ENCODE data around the gene REV1. TPM values are rescaled to one million over a fixed set of nuclear protein-coding genes. Genes with fewer than 3 reads are reported as not detected.

The REV1 gene
- total RNA-seq, 1 donor from 2014 or later: 40.2 TPM

- DNase-seq (ENCODE audit: low spot score): no peak
- Mint-ChIP-seq H3K27ac (ENCODE audit: unreplicated experiment) (no peak overlapping the region), H3K27me3 (ENCODE audit: unreplicated experiment) (no peaks in the 10 kb centered on the region), H3K36me3 (ENCODE audit: low read depth, unreplicated experiment) (peaks cover 13% of the 10 kb centered on the region), H3K4me3 (ENCODE audit: unreplicated experiment) (no peak overlapping the region), H3K4me1 (ENCODE audit: unreplicated experiment) (no peaks in the 10 kb centered on the region), H3K9me3 (ENCODE audit: unreplicated experiment) (no peaks in the 10 kb centered on the region)
- TF ChIP-seq CTCF (IDR thresholded peaks at IDR 0.05; ENCODE audit: unreplicated experiment): no peak
Observed at GRCh38 chr2:99444222-99444621, 45.6 kb downstream of the REV1 start.

- no peaks in the 10 kb centered on the region for H3K27me3 Mint-ChIP-seq (ENCODE audit: unreplicated experiment)
- H3K36me3 Mint-ChIP-seq (ENCODE audit: low read depth, unreplicated experiment): peaks cover 9% of the 10 kb centered on the region
- H3K4me3 Mint-ChIP-seq (ENCODE audit: unreplicated experiment): no peak overlapping the region
- no peak for DNase-seq (ENCODE audit: low spot score)
- H3K9me3 Mint-ChIP-seq (ENCODE audit: unreplicated experiment): no peaks in the 10 kb centered on the region
- H3K4me1 Mint-ChIP-seq (ENCODE audit: unreplicated experiment): no peaks in the 10 kb centered on the region
- no peak overlapping the region for H3K27ac Mint-ChIP-seq (ENCODE audit: unreplicated experiment)
- no peak for TF ChIP-seq CTCF (IDR thresholded peaks at IDR 0.05; ENCODE audit: unreplicated experiment)
Observed at GRCh38 chr2:99442837-99443236, 47.0 kb downstream of the REV1 start.

DNA sequence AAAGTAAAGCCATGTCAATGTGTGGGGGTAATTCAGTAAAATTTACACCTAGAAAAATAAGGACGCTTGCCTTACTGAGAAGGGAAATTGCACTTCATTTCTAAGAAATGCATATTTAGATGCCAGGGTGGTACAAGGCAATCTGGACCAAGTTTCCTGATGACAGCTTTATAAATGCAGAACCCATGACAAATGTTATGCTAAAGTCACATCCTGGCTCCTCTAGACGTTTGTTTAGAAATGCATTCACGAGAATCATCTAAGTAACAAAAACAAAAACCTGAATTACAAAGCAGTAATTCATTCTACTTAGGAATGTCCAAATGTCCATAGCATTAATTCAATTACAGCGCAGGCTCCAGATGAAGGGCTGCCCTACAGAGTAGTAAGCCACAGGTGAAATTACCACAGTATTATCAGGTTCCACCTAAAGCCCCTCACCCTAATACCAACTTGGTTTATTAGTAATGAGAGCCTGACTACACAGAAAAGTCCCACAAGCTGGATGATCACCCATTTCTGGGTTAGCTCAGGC lies 49.8 kb downstream of the REV1 start:
- no peak overlapping the region for H3K4me3 Mint-ChIP-seq (ENCODE audit: unreplicated experiment)
- no peak overlapping the region for H3K27ac Mint-ChIP-seq (ENCODE audit: unreplicated experiment)
- peaks cover 5% of the 10 kb centered on the region for H3K36me3 Mint-ChIP-seq (ENCODE audit: low read depth, unreplicated experiment)
- no peaks in the 10 kb centered on the region for H3K4me1 Mint-ChIP-seq (ENCODE audit: unreplicated experiment)
- no peaks in the 10 kb centered on the region for H3K27me3 Mint-ChIP-seq (ENCODE audit: unreplicated experiment)
- TF ChIP-seq CTCF (IDR thresholded peaks at IDR 0.05; ENCODE audit: unreplicated experiment): no peak
- no peaks in the 10 kb centered on the region for H3K9me3 Mint-ChIP-seq (ENCODE audit: unreplicated experiment)
- DNase-seq (ENCODE audit: low spot score): no peak

- Mint-ChIP-seq H3K27me3 (ENCODE audit: unreplicated experiment) (no peaks in the 10 kb centered on the region), H3K36me3 (ENCODE audit: low read depth, unreplicated experiment) (peaks cover 5% of the 10 kb centered on the region), H3K4me3 (ENCODE audit: unreplicated experiment) (no peak overlapping the region), H3K27ac (ENCODE audit: unreplicated experiment) (no peak overlapping the region), H3K9me3 (ENCODE audit: unreplicated experiment) (no peaks in the 10 kb centered on the region), H3K4me1 (ENCODE audit: unreplicated experiment) (no peaks in the 10 kb centered on the region)
- no peak for DNase-seq (ENCODE audit: low spot score)
- TF ChIP-seq CTCF (IDR thresholded peaks at IDR 0.05; ENCODE audit: unreplicated experiment): no peak
Observed at GRCh38 chr2:99436874-99437273, 52.9 kb downstream of the REV1 start.

DNA sequence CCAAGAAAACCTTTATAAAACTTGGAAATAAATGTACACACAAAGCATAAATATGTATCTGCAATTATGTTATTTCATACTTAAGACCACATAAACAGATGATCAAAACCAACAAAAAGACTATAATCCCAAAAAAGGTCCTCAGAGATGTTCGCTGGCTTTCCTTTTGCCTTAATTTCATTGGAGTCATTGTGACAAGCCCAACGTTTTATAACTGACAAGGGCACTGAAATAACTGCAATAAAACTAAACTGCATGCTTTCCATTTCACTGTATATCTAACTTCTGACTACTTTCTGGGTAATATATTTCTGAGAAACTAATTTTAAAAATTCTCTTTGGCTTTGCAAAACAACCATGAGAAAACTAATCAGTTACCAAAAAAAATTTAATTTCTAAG lies 56.5 kb downstream of the REV1 start:
- Mint-ChIP-seq H3K4me1 (ENCODE audit: unreplicated experiment) (no peaks in the 10 kb centered on the region), H3K27ac (ENCODE audit: unreplicated experiment) (no peak overlapping the region), H3K36me3 (ENCODE audit: low read depth, unreplicated experiment) (peaks cover 5% of the 10 kb centered on the region), H3K4me3 (ENCODE audit: unreplicated experiment) (no peak overlapping the region), H3K9me3 (ENCODE audit: unreplicated experiment) (no peaks in the 10 kb centered on the region), H3K27me3 (ENCODE audit: unreplicated experiment) (no peaks in the 10 kb centered on the region)
- no peak for DNase-seq (ENCODE audit: low spot score)
- TF ChIP-seq CTCF (IDR thresholded peaks at IDR 0.05; ENCODE audit: unreplicated experiment): no peak
